Uterus (tissue), 2 donors: Measurements from ENCODE around the gene DMBT1.

Experiments used
- CTCF ChIP-seq, 4 experiments: fragments of 200-600 bp in 2 of 4; fragments of 450-650 bp in 2 of 4; sonication (generic) in 2 of 4; IDR thresholded peaks; one replicate each; pipeline ENCODE4 v1.5.1; 2016 to 2019; ENCODE audit warnings: antibody characterized with exemption in 4 of 4, mild to moderate bottlenecking in 2 of 4, moderate library complexity in 1 of 4
- POLR2A ChIP-seq, 2 donors: fragments of 450-650 bp; IDR thresholded peaks; one replicate each; pipeline ENCODE4 v1.6.1; 2016; ENCODE audit warnings: antibody characterized with exemption in 2 of 2, mild to moderate bottlenecking in 1 of 2, moderate library complexity in 1 of 2

GRCh38 chr10:122515022-122515424 is 45.5 kb upstream of the DMBT1 start:
- TF ChIP-seq CTCF (IDR thresholded peaks at IDR 0.05) = no peak
- no peak for TF ChIP-seq POLR2A (IDR thresholded peaks at IDR 0.05)
